Measurements from ENCODE around the gene ADAMTS6.
"Not testable (repeated sequence)": the region's sequence is repeated elsewhere in the genome, so short reads cannot be mapped to it uniquely, and the experiment has no call there.

The ADAMTS6 gene, protein sequence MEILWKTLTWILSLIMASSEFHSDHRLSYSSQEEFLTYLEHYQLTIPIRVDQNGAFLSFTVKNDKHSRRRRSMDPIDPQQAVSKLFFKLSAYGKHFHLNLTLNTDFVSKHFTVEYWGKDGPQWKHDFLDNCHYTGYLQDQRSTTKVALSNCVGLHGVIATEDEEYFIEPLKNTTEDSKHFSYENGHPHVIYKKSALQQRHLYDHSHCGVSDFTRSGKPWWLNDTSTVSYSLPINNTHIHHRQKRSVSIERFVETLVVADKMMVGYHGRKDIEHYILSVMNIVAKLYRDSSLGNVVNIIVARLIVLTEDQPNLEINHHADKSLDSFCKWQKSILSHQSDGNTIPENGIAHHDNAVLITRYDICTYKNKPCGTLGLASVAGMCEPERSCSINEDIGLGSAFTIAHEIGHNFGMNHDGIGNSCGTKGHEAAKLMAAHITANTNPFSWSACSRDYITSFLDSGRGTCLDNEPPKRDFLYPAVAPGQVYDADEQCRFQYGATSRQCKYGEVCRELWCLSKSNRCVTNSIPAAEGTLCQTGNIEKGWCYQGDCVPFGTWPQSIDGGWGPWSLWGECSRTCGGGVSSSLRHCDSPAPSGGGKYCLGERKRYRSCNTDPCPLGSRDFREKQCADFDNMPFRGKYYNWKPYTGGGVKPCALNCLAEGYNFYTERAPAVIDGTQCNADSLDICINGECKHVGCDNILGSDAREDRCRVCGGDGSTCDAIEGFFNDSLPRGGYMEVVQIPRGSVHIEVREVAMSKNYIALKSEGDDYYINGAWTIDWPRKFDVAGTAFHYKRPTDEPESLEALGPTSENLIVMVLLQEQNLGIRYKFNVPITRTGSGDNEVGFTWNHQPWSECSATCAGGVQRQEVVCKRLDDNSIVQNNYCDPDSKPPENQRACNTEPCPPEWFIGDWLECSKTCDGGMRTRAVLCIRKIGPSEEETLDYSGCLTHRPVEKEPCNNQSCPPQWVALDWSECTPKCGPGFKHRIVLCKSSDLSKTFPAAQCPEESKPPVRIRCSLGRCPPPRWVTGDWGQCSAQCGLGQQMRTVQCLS (N-terminal part only)

DNA sequence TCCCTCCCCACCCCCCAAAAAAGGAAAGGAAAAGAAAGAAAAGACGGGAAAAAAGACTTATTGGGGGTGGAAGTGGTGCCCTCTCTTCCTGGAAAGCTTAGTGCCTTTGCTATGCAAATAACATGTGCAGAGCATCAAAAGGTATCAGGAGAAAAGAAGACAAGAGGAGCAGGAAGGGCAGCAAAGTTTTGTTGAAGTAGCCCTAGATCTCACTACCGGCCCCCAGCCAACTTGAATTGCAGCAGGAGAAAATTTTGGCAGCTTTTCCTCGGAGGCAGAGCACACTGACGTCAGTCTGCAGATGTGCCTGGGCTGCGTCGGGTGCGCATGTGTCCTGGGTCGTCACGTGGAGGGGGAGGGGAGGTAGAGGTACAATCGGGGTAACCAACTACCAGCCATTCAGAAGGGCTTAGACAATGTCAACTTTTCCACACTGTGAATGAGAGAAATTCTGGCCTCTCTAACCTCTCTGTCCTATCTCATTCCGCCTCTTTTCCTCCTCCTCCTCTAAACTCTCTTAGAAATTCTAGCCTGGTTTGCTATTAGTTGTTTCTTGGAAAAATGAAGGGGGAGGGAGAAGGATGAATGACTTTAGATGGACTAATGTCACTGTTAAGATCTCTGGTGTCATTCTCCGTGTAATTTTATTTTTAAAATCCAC lies at the start of gene ADAMTS6:
Gene ADAMTS6, minus strand, starts transcription at position 286 of the 661 bp plus-strand sequence. CDS start 8,247 bp downstream, outside the sequence.
- peak; percentile 97 for DNase-seq

DNA sequence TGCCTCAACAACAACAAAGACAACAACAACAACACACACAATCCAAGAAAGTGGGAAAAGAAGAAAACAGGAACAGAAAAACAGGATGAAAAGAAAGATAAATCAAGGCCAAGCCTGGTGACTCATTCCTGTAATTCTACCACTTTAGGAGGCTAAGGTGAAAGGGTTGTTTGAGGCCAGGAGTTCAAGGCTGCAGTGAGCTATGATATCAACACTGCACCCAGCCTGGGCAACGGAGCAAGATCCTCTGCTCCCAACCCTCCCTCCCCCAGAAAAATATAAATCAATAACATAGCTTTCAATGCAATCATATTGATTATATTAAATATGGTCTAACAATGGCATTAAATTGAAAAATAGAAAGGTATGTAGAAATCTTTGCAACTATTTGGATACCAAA lies 49.2 kb upstream of the ADAMTS6 start:
- no peak for DNase-seq

DNA sequence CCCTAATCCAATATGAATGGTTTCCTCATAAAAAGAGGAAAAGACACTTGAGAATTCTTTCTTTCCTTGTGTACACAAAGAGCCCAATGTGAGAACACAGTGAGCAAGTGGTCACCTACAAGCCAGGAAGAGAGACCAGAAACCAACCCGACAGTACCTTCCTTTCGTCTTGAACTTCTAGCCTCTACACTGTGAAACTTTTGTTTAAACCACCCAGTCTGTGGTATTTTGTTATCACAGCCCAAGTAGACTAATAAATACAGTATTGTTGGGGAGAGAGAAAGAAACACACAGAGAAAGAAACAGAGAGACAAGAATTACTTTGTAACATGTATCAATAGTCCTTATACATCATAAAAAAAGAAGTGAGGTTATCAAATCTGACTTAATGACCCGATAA lies 44.0 kb upstream of the ADAMTS6 start:
- DNase-seq: no peak

DNA sequence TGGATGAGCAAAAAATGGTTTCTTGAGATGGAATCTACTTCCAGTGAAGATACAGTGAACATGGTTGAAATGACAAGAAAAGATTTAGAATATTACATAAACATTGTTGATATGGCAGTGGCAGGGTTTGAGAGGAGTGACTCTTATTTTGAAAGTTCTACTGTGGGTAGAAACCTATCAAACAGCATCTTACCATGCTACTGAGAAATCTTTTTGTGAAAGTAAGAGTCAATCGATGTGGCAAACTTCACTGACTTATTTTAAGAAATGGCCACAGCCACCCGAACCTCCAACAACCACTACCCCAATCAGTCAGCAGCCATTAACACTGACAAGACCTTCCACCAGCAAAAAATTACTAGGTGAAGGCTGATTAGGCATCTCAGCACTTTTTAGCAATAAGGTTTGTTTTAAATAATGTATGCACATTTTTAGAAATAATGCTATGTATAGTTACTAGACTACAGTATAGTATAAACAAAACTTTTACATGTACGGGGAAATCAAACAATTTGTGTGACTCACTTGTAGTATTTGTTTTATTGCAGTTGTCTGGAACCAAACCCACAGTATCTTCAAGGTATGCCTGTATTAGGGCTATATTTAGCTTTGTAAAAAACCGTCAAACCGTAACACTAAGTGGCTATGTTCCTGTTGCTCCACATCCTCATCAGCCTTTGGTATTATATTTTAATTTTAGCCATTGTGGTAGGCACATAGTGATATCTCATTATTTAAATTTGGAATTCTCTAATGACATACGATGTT lies 30.6 kb upstream of the ADAMTS6 start:
- DNase-seq: no peak

DNA sequence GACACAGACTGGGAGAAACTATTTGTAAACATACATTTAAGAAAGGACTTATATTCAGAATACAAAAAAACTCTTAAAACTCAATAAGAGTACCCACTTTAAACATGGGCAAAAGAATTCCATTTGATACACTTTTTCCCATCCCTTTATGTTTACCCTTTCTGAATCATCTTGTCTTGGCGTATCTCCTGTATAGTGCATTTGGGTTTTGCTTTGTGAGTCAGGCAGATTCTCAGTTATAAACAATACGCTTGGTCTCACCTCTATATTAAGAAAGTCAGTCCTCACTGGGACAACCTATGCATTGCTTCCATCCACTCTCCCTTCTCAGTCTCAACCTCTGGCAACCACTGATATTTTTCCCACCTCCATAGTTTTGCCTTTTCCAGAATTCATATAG lies 27.3 kb upstream of the ADAMTS6 start:
- no peak for DNase-seq

DNA sequence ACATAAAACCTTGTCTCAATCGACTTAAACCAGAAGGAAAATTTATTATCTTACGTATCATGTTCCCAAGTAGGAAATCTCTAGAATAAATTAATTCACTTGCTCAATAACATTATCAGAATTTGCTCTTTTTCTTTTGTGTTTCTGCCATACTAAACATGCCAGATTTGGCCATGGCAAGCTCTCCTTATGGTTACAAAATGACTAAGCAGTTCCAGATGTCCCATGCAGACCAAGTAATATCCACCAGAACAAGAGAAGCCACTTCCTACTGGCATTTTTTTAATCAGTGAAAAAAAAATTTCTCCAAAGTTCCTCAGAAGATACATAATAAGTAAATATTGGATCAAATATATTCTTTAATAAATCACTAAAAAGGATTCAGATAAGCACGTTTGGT lies 25.2 kb upstream of the ADAMTS6 start:
- peak; percentile 24 for DNase-seq

DNA sequence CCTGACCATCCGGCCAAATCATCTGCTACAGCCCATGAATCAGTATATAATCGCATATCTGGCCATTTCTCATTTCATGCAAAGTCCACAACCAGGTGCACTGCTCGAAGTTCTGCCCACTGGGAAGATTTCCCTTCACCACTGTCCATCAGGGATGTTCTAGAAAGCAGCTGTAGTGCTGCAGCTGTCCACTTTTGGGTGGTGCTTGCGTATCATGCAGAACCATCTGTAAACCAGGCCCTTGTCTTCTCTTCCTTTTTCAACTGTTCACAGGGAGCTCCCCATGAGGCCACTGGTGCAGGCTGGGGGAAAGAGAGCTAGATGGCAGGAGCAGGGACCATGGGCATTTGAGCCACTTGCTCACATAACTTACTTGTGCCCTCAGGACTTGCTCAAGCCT lies 7.4 kb upstream of the ADAMTS6 start:
- no peak for DNase-seq

DNA sequence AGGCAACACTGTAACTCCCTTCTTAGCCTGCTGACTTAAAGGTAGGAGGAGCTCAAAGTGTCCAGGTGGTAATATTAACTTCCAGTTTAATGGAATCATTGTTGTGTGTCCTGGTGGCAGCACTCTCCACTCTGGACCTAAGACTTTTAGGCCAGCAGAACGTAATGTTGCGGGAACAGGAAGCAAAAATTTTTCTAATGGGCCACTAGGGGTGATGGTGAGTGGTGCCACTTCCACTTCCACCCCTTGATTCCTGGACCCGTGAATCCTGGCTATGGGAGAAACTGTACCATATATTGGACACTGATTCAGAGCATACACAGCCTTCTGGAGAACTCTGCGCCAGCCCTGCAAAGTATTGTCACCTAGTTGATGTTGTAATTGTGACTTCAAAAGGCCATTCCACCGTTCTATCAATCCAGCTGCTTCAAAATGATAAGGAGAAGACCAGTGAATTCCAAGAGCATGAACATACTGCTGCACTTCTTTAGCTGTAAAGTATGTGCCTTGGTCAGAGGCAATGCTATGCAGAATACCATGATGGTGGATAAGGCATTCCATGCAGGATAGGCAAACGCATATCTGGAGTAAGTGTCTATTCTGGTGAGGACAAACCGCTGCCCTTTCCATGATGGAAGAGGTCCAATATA lies 6.4 kb upstream of the ADAMTS6 start:
- DNase-seq: not testable (repeated sequence)

DNA sequence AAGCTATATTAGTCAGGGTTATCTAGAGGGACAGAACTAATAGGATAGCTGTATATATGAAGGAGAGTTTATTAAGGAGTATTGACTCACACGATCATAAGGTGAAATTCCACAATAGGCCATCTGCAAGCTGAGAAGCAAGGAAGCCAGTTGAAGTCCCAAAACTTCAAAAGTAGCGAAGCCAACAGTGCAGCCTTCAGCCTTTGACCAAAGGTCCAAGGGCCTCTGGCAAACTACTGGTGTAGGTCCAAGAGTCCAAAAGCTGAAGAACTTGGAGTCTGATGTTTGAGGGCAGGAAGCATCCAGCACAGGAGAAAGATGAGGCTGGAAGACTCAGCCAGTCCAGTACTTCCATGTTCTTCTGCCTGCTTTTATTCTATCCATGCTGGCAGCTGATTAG lies 5.1 kb upstream of the ADAMTS6 start:
- DNase-seq: not testable (repeated sequence)

DNA sequence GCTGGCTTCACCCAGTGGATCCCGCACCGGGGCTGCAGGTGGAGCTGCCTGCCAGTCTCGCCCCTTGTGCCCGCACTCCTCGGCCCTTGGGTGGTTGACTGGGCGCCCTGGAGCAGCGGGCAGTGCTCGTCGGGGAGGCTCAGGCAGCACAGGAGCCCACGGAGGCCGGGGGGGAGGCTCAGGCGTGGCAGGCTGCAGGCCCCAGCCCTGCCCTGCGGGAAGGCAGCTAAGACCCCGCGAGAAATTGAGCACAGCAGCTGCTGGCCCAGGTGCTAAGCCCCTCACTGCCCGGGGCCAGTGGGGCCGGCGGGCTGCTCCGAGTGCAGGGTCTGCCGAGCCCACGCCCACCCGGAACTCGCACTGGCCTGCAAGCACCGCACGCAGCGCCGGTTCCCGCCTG lies 3.7 kb upstream of the ADAMTS6 start:
- DNase-seq: no peak

DNA sequence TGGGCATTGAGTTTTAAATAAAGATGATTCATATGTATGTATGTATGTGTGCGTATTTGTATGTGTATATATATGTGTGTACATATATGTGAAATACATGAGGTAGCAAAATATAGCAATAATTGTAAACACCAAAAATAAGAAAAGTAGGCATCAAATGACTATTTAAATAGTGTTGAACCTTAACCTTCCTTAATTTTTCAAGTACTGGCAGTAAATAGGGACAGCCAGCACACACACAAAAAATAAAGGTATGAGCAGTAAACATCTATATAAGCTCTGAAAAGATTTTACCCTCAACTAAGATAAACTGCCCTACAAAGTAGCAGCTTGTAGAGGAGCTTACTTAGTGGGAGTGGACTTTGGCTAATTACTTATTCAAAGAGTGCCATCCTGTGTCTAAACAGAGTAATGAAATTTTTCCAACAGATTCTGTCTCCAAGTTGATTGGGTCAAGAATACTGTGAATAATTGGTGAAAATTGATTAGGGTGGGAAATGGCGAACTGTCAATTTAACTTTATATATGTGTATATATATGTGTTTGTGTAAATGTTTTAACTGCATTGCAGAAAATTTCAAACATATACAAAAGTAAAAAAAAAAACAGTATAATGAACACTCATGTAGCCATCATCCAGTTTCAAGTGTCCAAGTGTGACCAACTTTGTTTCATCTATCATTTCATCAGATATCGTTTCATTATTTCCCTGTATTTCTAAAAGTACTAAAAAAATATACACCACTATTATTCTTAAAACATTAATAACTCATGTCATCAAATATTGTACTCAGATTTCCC lies 2.0 kb upstream of the ADAMTS6 start:
- peak; percentile 59 for DNase-seq

DNA sequence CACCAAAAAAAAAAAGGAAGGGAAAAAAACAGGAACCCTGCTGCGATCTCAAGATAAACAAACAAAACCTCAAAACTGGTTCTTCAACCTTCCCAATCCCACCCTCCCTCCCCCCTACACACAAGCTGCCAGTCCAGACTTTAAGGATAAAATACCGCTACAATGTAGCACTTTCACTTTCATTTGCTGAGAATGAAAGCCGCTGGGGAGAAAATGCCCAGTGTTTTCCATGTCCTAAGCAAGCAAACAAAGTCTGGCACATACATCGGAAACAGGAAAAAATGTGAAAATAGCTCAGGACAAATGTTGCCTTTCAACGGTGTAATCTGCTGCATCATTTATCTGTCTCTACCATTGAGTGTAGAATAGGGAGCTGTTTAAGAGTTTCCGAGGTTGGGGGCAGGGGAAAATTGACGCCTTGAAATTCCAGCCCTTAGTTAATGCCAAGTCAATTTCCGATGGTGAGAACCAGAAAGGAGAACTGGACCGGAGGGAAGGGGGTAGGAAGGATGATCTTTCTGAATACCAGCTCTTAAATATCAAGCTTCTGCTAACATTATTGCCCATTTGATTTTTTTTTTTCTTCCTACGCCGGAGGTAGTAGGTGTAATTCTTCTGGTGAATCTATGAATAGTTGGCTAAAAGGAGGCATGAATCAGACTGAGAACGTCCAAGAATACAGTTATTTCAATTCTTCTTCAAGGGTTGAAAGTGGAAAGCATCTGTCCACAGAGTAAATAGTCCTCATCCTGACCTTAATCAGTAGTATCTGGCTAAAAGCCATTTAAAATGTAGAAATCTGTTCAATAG lies 1.2 kb upstream of the ADAMTS6 start:
- DNase-seq: peak; percentile 5

DNA sequence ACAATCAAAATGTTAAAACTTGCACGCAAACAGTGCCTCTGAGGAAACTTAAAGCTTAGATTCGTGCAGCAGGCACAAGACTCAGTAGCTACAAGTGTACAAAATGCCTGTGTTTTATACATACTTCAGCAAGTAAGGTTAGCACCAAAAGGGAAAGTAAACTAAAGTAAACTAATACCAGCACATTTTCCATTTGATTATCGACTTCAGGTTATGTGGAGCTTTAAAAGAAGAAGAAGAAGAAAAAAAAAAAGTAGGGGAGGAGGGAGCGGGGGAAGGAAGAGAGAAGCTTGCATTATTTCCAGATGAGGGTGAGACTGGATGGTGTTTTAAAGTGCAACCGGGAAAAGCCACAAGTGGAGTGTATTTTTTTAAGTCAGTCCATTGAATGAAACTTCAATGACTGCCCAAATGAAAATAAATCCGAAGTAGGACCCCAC lies 596 bp upstream of the ADAMTS6 start:
- peak; percentile 2 for DNase-seq

DNA sequence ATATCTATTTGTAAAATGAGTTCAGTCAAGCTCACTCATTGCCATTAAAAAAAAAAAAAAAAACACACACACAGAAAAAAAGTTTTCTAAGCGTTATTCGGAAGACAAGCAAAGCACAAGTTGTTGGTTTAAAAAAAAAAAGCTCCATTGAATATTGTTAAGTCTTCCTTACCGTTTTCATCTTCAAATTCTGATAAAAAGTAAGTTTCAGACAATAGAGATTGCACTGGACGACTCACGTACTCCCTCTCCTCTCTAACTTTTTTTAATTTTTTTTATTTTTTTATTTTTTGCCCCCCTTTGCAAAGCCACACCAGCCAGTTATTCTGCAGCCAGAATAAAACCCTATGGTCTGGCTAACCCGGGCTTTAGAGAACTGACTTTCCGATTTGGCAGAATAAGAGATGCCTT lies 544 bp downstream of the ADAMTS6 start:
- DNase-seq: no peak

DNA sequence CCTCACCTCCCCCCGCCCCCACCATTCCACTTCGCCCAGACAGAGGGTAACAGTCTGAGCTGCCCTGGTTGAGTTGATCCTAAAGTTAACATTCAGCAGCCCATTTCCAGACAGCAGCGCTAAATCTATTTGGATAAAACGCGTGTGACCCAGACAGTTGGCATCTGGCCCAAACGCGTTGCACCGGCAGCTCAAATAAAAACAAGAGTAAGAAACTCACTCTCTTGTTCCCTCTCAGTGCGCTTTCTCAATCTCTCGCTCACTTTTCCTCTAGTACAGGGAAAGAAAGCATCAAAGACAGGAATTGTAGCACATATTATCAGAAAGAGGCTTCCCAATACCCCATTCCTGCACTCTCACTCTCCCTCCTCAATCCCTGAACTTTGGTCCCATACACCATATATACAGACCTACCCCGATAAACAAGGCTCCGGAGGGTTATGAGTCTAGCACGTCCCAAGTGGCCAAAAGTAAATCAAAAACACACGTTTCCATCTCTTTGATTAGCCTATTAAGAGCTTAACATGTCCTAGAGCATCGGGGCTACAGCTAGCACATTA lies 1.3 kb downstream of the ADAMTS6 start:
- DNase-seq: peak; percentile 54

DNA sequence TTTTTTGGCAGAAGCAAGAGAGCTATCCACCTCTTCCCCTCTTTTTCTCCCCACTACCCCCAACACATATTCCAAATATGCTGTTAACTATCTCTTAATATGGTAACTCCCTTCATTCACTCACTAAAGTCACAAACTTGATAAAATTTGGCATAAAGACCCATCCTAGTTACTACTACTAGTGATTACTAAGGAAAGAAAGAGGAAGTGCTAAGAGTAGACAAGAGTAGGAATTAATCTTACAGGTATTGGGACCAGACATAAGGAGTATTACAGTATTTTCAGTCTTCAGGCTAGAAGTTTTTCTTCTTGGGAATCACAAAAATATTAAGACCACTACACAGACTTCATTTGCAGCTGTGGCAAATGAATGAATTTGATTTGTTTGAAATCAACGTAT lies 2.2 kb downstream of the ADAMTS6 start:
- no peak for DNase-seq

DNA sequence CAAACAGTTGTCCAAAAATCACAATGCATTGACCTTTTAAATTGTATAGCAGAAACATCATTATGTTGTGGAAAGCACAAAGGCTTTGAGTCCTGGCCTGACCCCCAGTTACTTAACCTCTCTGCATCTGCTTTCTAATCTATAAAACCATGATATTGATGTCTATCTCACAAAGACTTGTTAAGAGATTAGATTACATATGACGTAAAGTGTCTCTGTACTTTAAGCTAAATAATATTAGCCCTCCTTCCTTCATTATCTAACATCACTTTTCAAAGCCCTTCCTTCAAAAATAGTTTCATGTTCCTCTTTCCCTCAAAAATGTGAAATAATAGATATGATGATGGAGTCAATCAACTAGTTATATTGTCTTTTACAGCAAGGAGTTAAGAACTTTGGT lies 3.4 kb downstream of the ADAMTS6 start:
- no peak for DNase-seq

DNA sequence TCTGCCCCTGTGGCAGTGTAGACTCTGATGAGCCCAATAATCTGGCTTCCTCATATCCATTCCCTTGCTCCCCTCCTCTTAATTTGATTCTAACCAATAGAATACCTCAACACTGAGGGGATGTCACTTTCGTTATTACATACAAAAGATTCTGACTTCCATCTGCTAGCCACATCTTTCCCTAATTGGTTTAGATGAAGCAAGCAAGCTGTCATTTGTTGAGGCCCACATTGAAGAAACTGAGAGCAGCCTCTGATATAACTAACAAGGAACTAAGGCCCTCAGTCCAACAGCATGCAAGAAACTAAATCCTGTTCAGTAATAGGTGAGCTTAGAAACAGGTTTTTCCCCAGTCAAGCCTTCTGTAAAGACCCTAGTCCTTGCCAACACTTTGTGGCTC lies 5.8 kb downstream of the ADAMTS6 start:
- DNase-seq: no peak

DNA sequence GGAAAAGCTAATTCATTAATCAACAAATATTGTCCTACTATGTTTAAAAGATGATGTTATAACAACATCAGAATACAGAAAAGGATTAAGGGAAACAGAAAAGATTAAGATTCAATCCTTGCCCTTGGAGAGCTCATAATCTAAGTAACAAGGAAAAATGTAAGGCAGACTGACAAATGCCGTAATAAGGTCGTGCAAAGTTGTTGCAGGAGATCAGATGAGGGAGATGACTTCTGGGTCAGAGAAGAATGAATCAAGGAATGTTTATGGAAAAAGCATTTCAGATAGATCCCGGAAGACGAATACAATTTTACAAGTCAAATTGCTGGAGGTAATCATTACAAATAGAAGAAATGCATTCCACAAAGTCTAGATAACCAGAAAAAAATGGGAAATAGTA lies 6.4 kb downstream of the ADAMTS6 start:
- no peak for DNase-seq

Measured in amniotic stem cell (primary cell).